Endothelial cell of umbilical vein (primary cell): Measurements from ENCODE around the gene RSBN1. TPM values are rescaled to one million over a fixed set of nuclear protein-coding genes. Genes with fewer than 3 reads are reported as not detected.

Source experiments
- BruUV-seq: library from RNA; stranded (reverse); fragments of 400-500 nt; replicated peaks from 2 replicates; lab custom pipeline; 2021; lab: Mats Ljungman, UMichigan
- CTCF ChIA-PET: fragments of 300-600, 350-600 bp; sonication (Branson Sonifier 250); formaldehyde crosslinking; loops from one replicate; lab custom pipeline; 2021; ENCODE audit warnings: antibody characterized with exemption, inconsistent platforms; lab: Charles Lee
- POLR2A ChIA-PET: fragments of 300-600, 350-600 bp; sonication (Branson Sonifier 250); formaldehyde crosslinking; loops from one replicate; lab custom pipeline; 2021; ENCODE audit warnings: antibody characterized with exemption, inconsistent platforms; lab: Charles Lee
- DNase-seq: peaks from one replicate; pipeline ENCODE4 v3.0.0-alpha.2; 2011; ENCODE audit warnings: low read depth, low spot score
- FAIRE-seq: peaks from 2 replicates; lab custom pipeline; 2011; peaks lifted over from hg19 to GRCh38; lab: Jason Lieb, UNC
- H2AFZ ChIP-seq: 2 replicates; pipeline ENCODE4 v1.6.0; 2012; ENCODE audit warnings: low read depth, low read length, control low read depth, inconsistent platforms
- H3K27ac ChIP-seq: 2 replicates; pipeline ENCODE4 v1.5.1; 2011; ENCODE audit warnings: low read depth, mild to moderate bottlenecking, control low read depth, low read length, moderate library complexity; ENCODE audit not compliant: insufficient read depth
- H3K27me3 ChIP-seq, 2 experiments: 2 replicates each; pipeline versions ENCODE4 v1.6.0 to v1.6.1; 2011; ENCODE audit warnings: low read length in 2 of 2, mixed read lengths in 1 of 2; ENCODE audit not compliant: control insufficient read depth in 2 of 2, insufficient read depth in 2 of 2
- H3K36me3 ChIP-seq, 2 experiments: 2 replicates in 1 of 2; 3 replicates in 1 of 2; pipeline ENCODE4 v1.5.1; 2011; ENCODE audit warnings: low read length in 2 of 2, mild to moderate bottlenecking in 1 of 2, moderate library complexity in 1 of 2; ENCODE audit not compliant: control insufficient read depth in 2 of 2, insufficient read depth in 2 of 2; ENCODE audit errors: extremely low read depth in 1 of 2
- H3K4me1 ChIP-seq: 3 replicates; pipeline ENCODE4 v1.5.1; 2011; ENCODE audit warnings: mild to moderate bottlenecking, low read length; ENCODE audit not compliant: control insufficient read depth, insufficient read depth; ENCODE audit errors: extremely low read depth
- H3K4me2 ChIP-seq: 2 replicates; pipeline ENCODE4 v1.6.1; 2011; ENCODE audit warnings: low read length, control low read depth, mixed read lengths; ENCODE audit not compliant: insufficient read depth
- H3K4me3 ChIP-seq, 3 experiments: fragments of 200-600 bp in 1 of 3; sonication (generic), shearing (Covaris generic) in 1 of 3; replicated peaks in 1 of 3; 2 replicates each; pipeline ENCODE4 v1.5.1; 2011 to 2016; ENCODE audit warnings: control low read depth in 3 of 3, low read length in 3 of 3, mild to moderate bottlenecking in 2 of 3, inconsistent platforms in 1 of 3, low read depth in 1 of 3, moderate library complexity in 1 of 3; ENCODE audit not compliant: insufficient read depth in 1 of 3
- H3K79me2 ChIP-seq: 2 replicates; pipeline ENCODE4 v1.6.0; 2012; ENCODE audit warnings: low read length, inconsistent platforms; ENCODE audit not compliant: control insufficient read depth, insufficient read depth
- H3K9ac ChIP-seq: replicated peaks from 2 replicates; pipeline ENCODE3; 2011; ENCODE audit warnings: low read length, control low read depth; ENCODE audit not compliant: insufficient read depth; ENCODE audit errors: extremely low read depth
- H3K9me1 ChIP-seq: replicated peaks from 3 replicates; pipeline ENCODE4 v1.6.0; 2011; ENCODE audit warnings: mild to moderate bottlenecking, low read length; ENCODE audit not compliant: control insufficient read depth, insufficient read depth; ENCODE audit errors: extremely low read depth
- H3K9me3 ChIP-seq: replicated peaks from 2 replicates; pipeline ENCODE4 v1.5.1; 2012; ENCODE audit warnings: low read length, inconsistent platforms; ENCODE audit not compliant: control insufficient read depth, insufficient read depth
- H4K20me1 ChIP-seq: replicated peaks from 2 replicates; pipeline ENCODE3; 2011; ENCODE audit warnings: mild to moderate bottlenecking, low read length; ENCODE audit not compliant: control insufficient read depth, insufficient read depth; ENCODE audit errors: extremely low read depth
- CTCF ChIP-seq, 2 donors: IDR thresholded peaks; 1 replicate in 1 of 2; 2 replicates in 1 of 2; pipeline ENCODE4 v1.5.1; 2011; ENCODE audit warnings: low read length in 2 of 2, mild to moderate bottlenecking in 2 of 2, moderate library complexity in 2 of 2, control low read depth in 1 of 2, inconsistent platforms in 1 of 2, low read depth in 1 of 2; ENCODE audit not compliant: insufficient read depth in 1 of 2; ENCODE audit errors: extremely low read depth in 1 of 2
- EZH2 ChIP-seq: IDR thresholded peaks from 2 replicates; pipeline ENCODE4 v1.6.1; 2012; ENCODE audit warnings: borderline replicate concordance, low read depth, mild to moderate bottlenecking, moderate library complexity, low read length, inconsistent platforms; ENCODE audit not compliant: severe bottlenecking
- FOS ChIP-seq: IDR thresholded peaks from 2 replicates; pipeline ENCODE4 v1.6.1; 2011; ENCODE audit warnings: mild to moderate bottlenecking, low read length, moderate library complexity, borderline replicate concordance; ENCODE audit not compliant: insufficient read depth
- GATA2 ChIP-seq: IDR thresholded peaks from 2 replicates; pipeline ENCODE4 v1.7.0; 2011; ENCODE audit warnings: low read depth, mild to moderate bottlenecking, moderate library complexity, mixed read lengths, low read length; ENCODE audit not compliant: insufficient read length, insufficient read depth
- JUN ChIP-seq: IDR thresholded peaks from 2 replicates; pipeline ENCODE4 v1.6.1; 2011; ENCODE audit warnings: borderline replicate concordance, low read depth; ENCODE audit not compliant: insufficient read length, insufficient read depth
- MAX ChIP-seq: IDR thresholded peaks from 2 replicates; pipeline ENCODE4 v1.6.1; 2011; ENCODE audit not compliant: insufficient read depth, insufficient read length
- MYC ChIP-seq: IDR thresholded peaks from one replicate; pipeline ENCODE4 v1.6.1; 2011; ENCODE audit warnings: mild to moderate bottlenecking, low read depth, low read length
- POLR2A ChIP-seq: IDR thresholded peaks from 2 replicates; pipeline ENCODE4 v1.6.1; 2012; ENCODE audit warnings: low read depth, mild to moderate bottlenecking, control low read depth, low read length
- POLR2AphosphoS5 ChIP-seq: IDR thresholded peaks from 2 replicates; pipeline ENCODE4 v1.6.1; 2012; ENCODE audit warnings: low read depth, mild to moderate bottlenecking, control low read depth, low read length, moderate library complexity; ENCODE audit not compliant: insufficient read depth
- dilution Hi-C: fragments of 300-500 bp; cut with MboI; formaldehyde crosslinking; loops from one replicate; pipeline ENCODE4 v1.15.0; 2019; ENCODE audit warnings: low sequenced_read_pairs; ENCODE audit not compliant: extremely low pct_ligation_motif_present
- intact Hi-C: fragments of 100-400 bp; cut with micrococcal nuclease; formaldehyde crosslinking; loops from one replicate; pipeline ENCODE4 v1.10.0; 2022
- polyA plus RNA-seq, 4 experiments: library from polyadenylated mRNA; depleted of rRNA in 3 of 4; stranded (reverse) in 3 of 4; unstranded in 1 of 4; fragments of >200 nt; gene quantifications; 2 replicates each; pipeline versions ENCODE4 v1.2.1 to v1.2.3, GENCODE V29; 2011 to 2012; ENCODE audit warnings: missing spikeins in 1 of 4
- total RNA-seq: library from RNA; stranded (reverse); gene quantifications from 2 replicates; pipeline ENCODE4 v1.2.3, GENCODE V29; 2021

Gene RSBN1
- total and polyA plus RNA-seq, 2 donors (not counting 3 experiments of a cell fraction or from before 2014, with no cell fraction given), result 4.0 to 13.4 TPM

- no TSS peak for BruUV-seq
- H4K20me1 ChIP-seq, result no peaks in the 10 kb centered on the region
- no peak for DNase-seq
- FAIRE-seq, result no peak
- H3K9me1 ChIP-seq, result no peaks in the 10 kb centered on the region
- TF ChIP-seq EZH2 (no peak), JUN (no peak), POLR2A (no peak), MYC (no peak), GATA2 (no peak), MAX (no peak), FOS (no peak), POLR2AphosphoS5 (no peak), CTCF (IDR thresholded peaks at IDR 0.05; ENCODE audit: extremely low read depth in 1 of 2, insufficient read depth in 1 of 2, low read depth in 1 of 2, low read length in 2 of 2) (no peak)
- intact Hi-C loops, result no loop called here
- H2AFZ ChIP-seq, result no peak overlapping the region
- H3K4me1 ChIP-seq, result no peaks in the 10 kb centered on the region
- H3K4me2 ChIP-seq, result no peak overlapping the region
- no peaks in the 10 kb centered on the region for H3K27me3 ChIP-seq
- POLR2A ChIA-PET, result no interaction called here
- H3K36me3 ChIP-seq, result peaks cover 6 to 15% of the 10 kb centered on the region in 2 experiments
- H3K9me3 ChIP-seq, result no peaks in the 10 kb centered on the region
- dilution Hi-C loops, result no loop called here
- CTCF ChIA-PET, result no interaction called here
- H3K9ac ChIP-seq, result no peak overlapping the region
- H3K79me2 ChIP-seq, result no peaks in the 10 kb centered on the region
- no peak overlapping the region for H3K27ac ChIP-seq
- no peak overlapping the region for H3K4me3 ChIP-seq
Measured at GRCh38 chr1:113714606-113715269, 97.5 kb downstream of the RSBN1 start.

Other genes starting within 250 kb of the RSBN1 start
- 62.6 and 68.7 TPM in 2 replicates for gene PHTF1, start 53.0 kb downstream of the RSBN1 start, total RNA-seq
- 20.3 and 26.3 TPM in 2 replicates for gene PHTF1, start 53.0 kb downstream of the RSBN1 start, polyA plus RNA-seq
- not detected in 2 replicates for gene PTPN22, start 59.2 kb upstream of the RSBN1 start, total RNA-seq
- gene PTPN22, start 59.2 kb upstream of the RSBN1 start, polyA plus RNA-seq, result not detected in 2 replicates
- 0.29 and 1.3 TPM in 2 replicates for gene BCL2L15, start 75.1 kb upstream of the RSBN1 start, total RNA-seq
- 0.28 and 0.40 TPM in 2 replicates for gene BCL2L15, start 75.1 kb upstream of the RSBN1 start, polyA plus RNA-seq
- gene AP4B1, start 92.3 kb upstream of the RSBN1 start, total RNA-seq, result 29.4 and 33.0 TPM in 2 replicates
- gene AP4B1, start 92.3 kb upstream of the RSBN1 start, polyA plus RNA-seq, result 15.4 and 21.9 TPM in 2 replicates
- gene DCLRE1B, start 92.8 kb upstream of the RSBN1 start, total RNA-seq, result 10.7 and 10.8 TPM in 2 replicates
- 5.6 and 6.1 TPM in 2 replicates for gene DCLRE1B, start 92.8 kb upstream of the RSBN1 start, polyA plus RNA-seq
- 50.2 and 56.1 TPM in 2 replicates for gene HIPK1, start 116.8 kb upstream of the RSBN1 start, total RNA-seq
- 39.3 and 41.1 TPM in 2 replicates for gene HIPK1, start 116.8 kb upstream of the RSBN1 start, polyA plus RNA-seq
- 1.7 and 3.4 TPM in 2 replicates for gene OLFML3, start 167.0 kb upstream of the RSBN1 start, total RNA-seq
- gene OLFML3, start 167.0 kb upstream of the RSBN1 start, polyA plus RNA-seq, result 3.9 TPM in 2 replicates